Measurements from ENCODE around the gene EXOG.

Gene EXOG

GRCh38 chr3:38553071-38553470 is 56.9 kb downstream of the EXOG start:
- ChIA-PET POLR2A (no interaction called here), CTCF (no interaction called here)
- TF ChIP-seq PKNOX1 (IDR thresholded peaks at IDR 0.05) (no peak), ZNF384 (IDR thresholded peaks at IDR 0.05) (no peak), TARDBP (IDR thresholded peaks at IDR 0.05) (no peak), CTBP1 (IDR thresholded peaks at IDR 0.05; ENCODE audit: borderline replicate concordance) (no peak), HDGF (IDR thresholded peaks at IDR 0.05; ENCODE audit: borderline replicate concordance) (no peak), FOXK2 (IDR thresholded peaks at IDR 0.05) (no peak), NFRKB (IDR thresholded peaks at IDR 0.05) (no peak), BHLHE40 (IDR thresholded peaks at IDR 0.05; ENCODE audit: borderline replicate concordance) (no peak), SP1 (IDR thresholded peaks at IDR 0.05) (no peak), SUZ12 (IDR thresholded peaks at IDR 0.05) (no peak), FOXA1 (IDR thresholded peaks at IDR 0.05) (no peak), ELF4 (IDR thresholded peaks at IDR 0.05) (no peak), LEF1 (IDR thresholded peaks at IDR 0.05; ENCODE audit: borderline replicate concordance) (no peak), L3MBTL2 (conservative IDR thresholded peaks at IDR 0.05) (no peak)
- no peak for DNase-seq (ENCODE audit: extremely low spot score)

GRCh38 chr3:38554127-38554827 is 58.1 kb downstream of the EXOG start:
- CTCF ChIA-PET, result no interaction called here
- TF ChIP-seq NFRKB (IDR thresholded peaks at IDR 0.05) (no peak), LEF1 (IDR thresholded peaks at IDR 0.05; ENCODE audit: borderline replicate concordance) (no peak), SP1 (IDR thresholded peaks at IDR 0.05) (no peak), BHLHE40 (IDR thresholded peaks at IDR 0.05; ENCODE audit: borderline replicate concordance) (no peak), CTBP1 (IDR thresholded peaks at IDR 0.05; ENCODE audit: borderline replicate concordance) (no peak), FOXK2 (IDR thresholded peaks at IDR 0.05) (no peak), TARDBP (IDR thresholded peaks at IDR 0.05) (no peak), SUZ12 (IDR thresholded peaks at IDR 0.05) (no peak), FOXA1 (IDR thresholded peaks at IDR 0.05) (no peak), FOXM1 (IDR thresholded peaks at IDR 0.05; ENCODE audit: borderline replicate concordance) (no peak), ZNF384 (IDR thresholded peaks at IDR 0.05) (no peak), ARNT (IDR thresholded peaks at IDR 0.05) (no peak), HDGF (IDR thresholded peaks at IDR 0.05; ENCODE audit: borderline replicate concordance) (no peak), PKNOX1 (IDR thresholded peaks at IDR 0.05) (no peak), ELF4 (IDR thresholded peaks at IDR 0.05) (no peak), L3MBTL2 (conservative IDR thresholded peaks at IDR 0.05) (no peak)
- POLR2A ChIA-PET, result no interaction called here
- DNase-seq (ENCODE audit: extremely low spot score), result no peak

- CTCF ChIA-PET, result no interaction called here
- POLR2A ChIA-PET, result no interaction called here
Observed at GRCh38 chr3:38555149-38555840, 59.2 kb downstream of the EXOG start.

GRCh38 chr3:38555926-38556325 is 59.8 kb downstream of the EXOG start:
- CTCF ChIA-PET, result no interaction called here
- POLR2A ChIA-PET, result no interaction called here
- TF ChIP-seq ZNF384 (IDR thresholded peaks at IDR 0.05) (no peak), SP1 (IDR thresholded peaks at IDR 0.05) (no peak), ELF4 (IDR thresholded peaks at IDR 0.05) (no peak), TARDBP (IDR thresholded peaks at IDR 0.05) (no peak), HDGF (IDR thresholded peaks at IDR 0.05; ENCODE audit: borderline replicate concordance) (no peak), SUZ12 (IDR thresholded peaks at IDR 0.05) (no peak), LEF1 (IDR thresholded peaks at IDR 0.05; ENCODE audit: borderline replicate concordance) (no peak), PKNOX1 (IDR thresholded peaks at IDR 0.05) (no peak), FOXA1 (IDR thresholded peaks at IDR 0.05) (no peak), NFRKB (IDR thresholded peaks at IDR 0.05) (no peak), L3MBTL2 (conservative IDR thresholded peaks at IDR 0.05) (no peak), ARNT (IDR thresholded peaks at IDR 0.05) (no peak), CTBP1 (IDR thresholded peaks at IDR 0.05; ENCODE audit: borderline replicate concordance) (no peak), BHLHE40 (IDR thresholded peaks at IDR 0.05; ENCODE audit: borderline replicate concordance) (no peak), FOXM1 (IDR thresholded peaks at IDR 0.05; ENCODE audit: borderline replicate concordance) (no peak), FOXK2 (IDR thresholded peaks at IDR 0.05) (no peak)
- DNase-seq (ENCODE audit: extremely low spot score), result no peak

More at GRCh38 chr3:38555149-38555840, 59.2 kb downstream of the EXOG start:
- no peak for TF ChIP-seq L3MBTL2 (conservative IDR thresholded peaks at IDR 0.05)
- no peak for TF ChIP-seq SP1 (IDR thresholded peaks at IDR 0.05)
- no peak for TF ChIP-seq ARNT (IDR thresholded peaks at IDR 0.05)
- no peak for TF ChIP-seq FOXK2 (IDR thresholded peaks at IDR 0.05)
- no peak for TF ChIP-seq SUZ12 (IDR thresholded peaks at IDR 0.05)
- DNase-seq (ENCODE audit: extremely low spot score), result no peak

- CTCF ChIA-PET, result no interaction called here
- POLR2A ChIA-PET, result no interaction called here
- no peak for DNase-seq (ENCODE audit: extremely low spot score)
Observed at GRCh38 chr3:38556640-38557358, 60.7 kb downstream of the EXOG start.

More at GRCh38 chr3:38556640-38557358, 60.7 kb downstream of the EXOG start:
- TF ChIP-seq BHLHE40 (IDR thresholded peaks at IDR 0.05; ENCODE audit: borderline replicate concordance), result no peak
- no peak for TF ChIP-seq NFRKB (IDR thresholded peaks at IDR 0.05)
- no peak for TF ChIP-seq FOXK2 (IDR thresholded peaks at IDR 0.05)
- no peak for TF ChIP-seq SP1 (IDR thresholded peaks at IDR 0.05)
- no peak for TF ChIP-seq CTBP1 (IDR thresholded peaks at IDR 0.05; ENCODE audit: borderline replicate concordance)
- no peak for TF ChIP-seq L3MBTL2 (conservative IDR thresholded peaks at IDR 0.05)
- no peak for TF ChIP-seq FOXM1 (IDR thresholded peaks at IDR 0.05; ENCODE audit: borderline replicate concordance)
- TF ChIP-seq TARDBP (IDR thresholded peaks at IDR 0.05), result no peak
- TF ChIP-seq LEF1 (IDR thresholded peaks at IDR 0.05; ENCODE audit: borderline replicate concordance), result no peak
- no peak for TF ChIP-seq HDGF (IDR thresholded peaks at IDR 0.05; ENCODE audit: borderline replicate concordance)
- TF ChIP-seq ZNF384 (IDR thresholded peaks at IDR 0.05), result no peak
- TF ChIP-seq FOXA1 (IDR thresholded peaks at IDR 0.05), result no peak
- TF ChIP-seq SUZ12 (IDR thresholded peaks at IDR 0.05), result no peak
- no peak for TF ChIP-seq ELF4 (IDR thresholded peaks at IDR 0.05)
- TF ChIP-seq PKNOX1 (IDR thresholded peaks at IDR 0.05), result no peak
- TF ChIP-seq ARNT (IDR thresholded peaks at IDR 0.05), result no peak
